HepG2 (cell line): ENCODE results near the gene PLEKHB1. TPM values are rescaled to one million over a fixed set of nuclear protein-coding genes. Genes with fewer than 3 reads are reported as not detected.
A peak's percentile ranks its signal among the peaks of the same experiment; 100 is the strongest.

ENCODE experiments used
- CBX5 ChIP-seq: sonication (generic); formaldehyde crosslinking; IDR thresholded peaks from 2 replicates; pipeline ENCODE4 v1.4.0; 2020; ENCODE audit warnings: missing genetic modification reagents, borderline replicate concordance
- GMEB1 ChIP-seq: sonication (generic); formaldehyde crosslinking; IDR thresholded peaks from 2 replicates; pipeline ENCODE4 v1.5.1; 2020; ENCODE audit warnings: missing genetic modification reagents, mild to moderate bottlenecking, borderline replicate concordance
- GPN1 ChIP-seq: sonication (generic); formaldehyde crosslinking; IDR thresholded peaks from 2 replicates; pipeline ENCODE4 v1.5.1; 2020; ENCODE audit warnings: missing genetic modification reagents, borderline replicate concordance
- KDM3A ChIP-seq: IDR thresholded peaks from 2 replicates; pipeline ENCODE4 v1.6.1; 2018; ENCODE audit warnings: low read depth, missing compliant biosample characterization
- KDM5B ChIP-seq: sonication (generic); formaldehyde crosslinking; IDR thresholded peaks from 2 replicates; pipeline ENCODE4 v1.4.0; 2020; ENCODE audit warnings: missing genetic modification reagents, mild to moderate bottlenecking, borderline replicate concordance
- MTERF4 ChIP-seq: sonication (generic); formaldehyde crosslinking; IDR thresholded peaks from 2 replicates; pipeline ENCODE4 v1.8.0; 2023; ENCODE audit warnings: mild to moderate bottlenecking, missing genetic modification reagents
- NFE2L2 ChIP-seq: fragments of 150-350 bp; IDR thresholded peaks from 2 replicates; pipeline ENCODE4 v1.6.1; 2014; ENCODE audit warnings: low read length
- SOX6 ChIP-seq, 2 experiments: fragments of 450-650 bp in 1 of 2; sonication (generic) in 1 of 2; formaldehyde crosslinking in 1 of 2; IDR thresholded peaks; 2 replicates each; pipeline versions ENCODE4 v1.4.0 to v1.6.1; 2017 to 2020; ENCODE audit warnings: antibody characterized with exemption in 1 of 2, mild to moderate bottlenecking in 1 of 2, missing genetic modification reagents in 1 of 2
- TEAD3 ChIP-seq: optimal IDR thresholded peaks from 2 replicates; pipeline ENCODE3; 2016; ENCODE audit warnings: borderline replicate concordance
- ZFP91 ChIP-seq: sonication (generic); formaldehyde crosslinking; IDR thresholded peaks from 2 replicates; pipeline ENCODE4 v1.9.0; 2022; ENCODE audit warnings: missing genetic modification reagents, mild to moderate bottlenecking, borderline replicate concordance
- ZNF121 ChIP-seq: sonication (generic); formaldehyde crosslinking; IDR thresholded peaks from 2 replicates; pipeline ENCODE4 v1.5.0; 2020; ENCODE audit warnings: mild to moderate bottlenecking, missing genetic modification reagents
- ZNF652 ChIP-seq: IDR thresholded peaks from 2 replicates; pipeline ENCODE4 v1.6.1; 2016; ENCODE audit warnings: low read depth, borderline replicate concordance
- ZNF674 ChIP-seq: sonication (generic); formaldehyde crosslinking; IDR thresholded peaks from 2 replicates; pipeline ENCODE4 v1.5.0; 2020; ENCODE audit warnings: low read depth, mild to moderate bottlenecking, missing genetic modification reagents
- polyA plus RNA-seq, 8 experiments: library from polyadenylated mRNA; depleted of rRNA in 3 of 8; stranded (reverse) in 7 of 8; unstranded in 1 of 8; fragments of >200 nt; fragmentation: Illumina TruSeq in 4 of 8; extraction: Trizol in 4 of 8; gene quantifications; 2 replicates each; pipeline versions ENCODE4 v1.2.1 to v1.2.3, GENCODE V29; 2011 to 2016; ENCODE audit warnings: low read depth in 4 of 8, missing spikeins in 1 of 8, mixed read lengths in 1 of 8; ENCODE audit not compliant: insufficient read depth in 1 of 8
- total RNA-seq, 5 experiments: library from RNA; depleted of rRNA; stranded (reverse); fragments of >200 nt; fragmentation: Illumina TruSeq; extraction: Trizol; gene quantifications; 2 replicates each; pipeline ENCODE4 v1.2.3, GENCODE V29; 2016; ENCODE audit warnings: low read depth in 1 of 5
- TF ChIP-seq, protein P1 (sequence below): sonication (generic); formaldehyde crosslinking; IDR thresholded peaks from 2 replicates; pipeline ENCODE4 v1.4.0; 2020; ENCODE audit warnings: mild to moderate bottlenecking, missing genetic modification reagents

Gene PLEKHB1
- total and polyA plus RNA-seq, 2 of the 13 experiments (the other 11 are each of a cell fraction or from before 2014, with no cell fraction given) = 68.0 to 99.3 TPM

- peak; percentile 77; the same call in 1 of the 2 replicates for TF ChIP-seq ZFP91
- TF ChIP-seq GPN1 (CRISPR knock-in tag) = no peak
- TF ChIP-seq CBX5 (CRISPR knock-in tag) = 0 out of 2 replicates have a peak, but pooled peaks have one; percentile 36
- 0 out of 2 replicates have a peak, but pooled peaks have one; percentile 53 for TF ChIP-seq MTERF4 (CRISPR knock-in tag)
- no peak for TF ChIP-seq SOX6 (IDR thresholded peaks at IDR 0.05)
- peak; percentile 42; the same call in 1 of the 2 replicates for TF ChIP-seq SOX6 (CRISPR knock-in tag; IDR thresholded peaks at IDR 0.05)
- TF ChIP-seq ZNF652 = no peak
- no peak for TF ChIP-seq NFE2L2
- TF ChIP-seq ZNF121 (CRISPR knock-in tag) = no peak
- no peak for TF ChIP-seq GMEB1 (CRISPR knock-in tag)
- TF ChIP-seq TEAD3 (CRISPR knock-in tag) = peak; percentile 74
- TF ChIP-seq, protein P1, sequence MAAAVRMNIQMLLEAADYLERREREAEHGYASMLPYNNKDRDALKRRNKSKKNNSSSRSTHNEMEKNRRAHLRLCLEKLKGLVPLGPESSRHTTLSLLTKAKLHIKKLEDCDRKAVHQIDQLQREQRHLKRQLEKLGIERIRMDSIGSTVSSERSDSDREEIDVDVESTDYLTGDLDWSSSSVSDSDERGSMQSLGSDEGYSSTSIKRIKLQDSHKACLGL = 0 out of 2 replicates have a peak, but pooled peaks have one; percentile 22
- TF ChIP-seq KDM5B (CRISPR knock-in tag) = peak; percentile 58; the same call in 1 of the 2 replicates
- no peak for TF ChIP-seq ZNF674 (CRISPR knock-in tag)
- 0 out of 2 replicates have a peak, but pooled peaks have one; percentile 43 for TF ChIP-seq KDM3A (CRISPR knock-in tag)
Observed at GRCh38 chr11:73661035-73661628, 14.8 kb downstream of the PLEKHB1 start (continued).
